ENCODE measurements around the gene STAC3. TPM values are rescaled to one million over a fixed set of nuclear protein-coding genes. Genes with fewer than 3 reads are reported as not detected.

Gene STAC3
- total and polyA plus RNA-seq, 4 donors: 0.82 to 5.8 (median 4.1) TPM

GRCh38 chr12:57260366-57260765 lies 9.4 kb upstream of the STAC3 start:
- DNase-seq: no peak
- Histone ChIP-seq H3K4me1 (ENCODE audit: control insufficient read depth in 1 of 2, insufficient read depth in 2 of 2, low read length in 2 of 2) (no peaks in the 10 kb centered on the region), H3K9me3 (ENCODE audit: control insufficient read depth, low read length) (no peaks in the 10 kb centered on the region), H3K4me3 (ENCODE audit: low read length in 2 of 2) (no peak overlapping the region), H3K36me3 (ENCODE audit: control insufficient read depth in 1 of 2, insufficient read depth in 2 of 2, low read length in 1 of 2) (peaks cover 0 to 7% of the 10 kb centered on the region in 2 donors), H3K27me3 (ENCODE audit: control insufficient read depth in 1 of 2, insufficient read depth in 2 of 2, low read length in 1 of 2) (no peaks in the 10 kb centered on the region), H3K27ac (ENCODE audit: low read depth in 1 of 2, low read length in 2 of 2) (no peak overlapping the region)
- ATAC-seq (ENCODE audit: low FRiP score): no peak
- whole genome bisulfite sequencing, 2 donors: 87 to 88% methylated on average over 4 of the region's 4 CpGs
- intact Hi-C loops (cut with DNase I): no loop called here

- H3K27me3 ChIP-seq (ENCODE audit: control insufficient read depth in 1 of 2, insufficient read depth in 2 of 2, low read length in 1 of 2): no peaks in the 10 kb centered on the region
- intact Hi-C loops (cut with DNase I): no loop called here
- no peak for DNase-seq
- H3K27ac ChIP-seq (ENCODE audit: low read depth in 1 of 2, low read length in 2 of 2): no peak overlapping the region
- no peaks in the 10 kb centered on the region for H3K4me1 ChIP-seq (ENCODE audit: control insufficient read depth in 1 of 2, insufficient read depth in 2 of 2, low read length in 2 of 2)
- no peak for ATAC-seq (ENCODE audit: low FRiP score)
- peaks cover 0 to 7% of the 10 kb centered on the region in 2 donors for H3K36me3 ChIP-seq (ENCODE audit: control insufficient read depth in 1 of 2, insufficient read depth in 2 of 2, low read length in 1 of 2)
- 8 to 19% methylated on average over 6 of the region's 6 CpGs for WGBS, 2 donors
- no peak overlapping the region for H3K4me3 ChIP-seq (ENCODE audit: low read length in 2 of 2)
- no peaks in the 10 kb centered on the region for H3K9me3 ChIP-seq (ENCODE audit: control insufficient read depth, low read length)
Observed at GRCh38 chr12:57258977-57259970, 8.3 kb upstream of the STAC3 start.

DNA sequence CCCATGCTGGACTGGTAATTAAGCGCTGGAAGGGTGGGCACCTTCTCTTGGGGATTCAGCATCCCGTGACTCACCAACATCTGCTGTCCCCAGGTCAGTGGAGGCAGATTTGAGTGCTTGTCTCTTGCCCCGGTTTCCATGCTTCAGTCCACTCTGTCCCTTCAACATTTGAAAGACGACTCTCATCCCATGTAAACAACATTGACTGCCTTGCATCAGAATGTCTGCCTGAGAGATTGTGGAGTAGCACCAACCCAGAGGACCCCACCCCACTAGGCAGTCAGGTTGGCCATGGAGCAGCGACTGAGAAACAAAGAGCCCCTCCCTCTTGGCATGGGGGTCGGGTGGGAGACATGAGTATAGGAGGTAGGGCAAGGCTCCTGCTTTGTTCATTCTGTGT lies 4.9 kb upstream of the STAC3 start:
- intact Hi-C loops (cut with DNase I): no loop called here

DNA sequence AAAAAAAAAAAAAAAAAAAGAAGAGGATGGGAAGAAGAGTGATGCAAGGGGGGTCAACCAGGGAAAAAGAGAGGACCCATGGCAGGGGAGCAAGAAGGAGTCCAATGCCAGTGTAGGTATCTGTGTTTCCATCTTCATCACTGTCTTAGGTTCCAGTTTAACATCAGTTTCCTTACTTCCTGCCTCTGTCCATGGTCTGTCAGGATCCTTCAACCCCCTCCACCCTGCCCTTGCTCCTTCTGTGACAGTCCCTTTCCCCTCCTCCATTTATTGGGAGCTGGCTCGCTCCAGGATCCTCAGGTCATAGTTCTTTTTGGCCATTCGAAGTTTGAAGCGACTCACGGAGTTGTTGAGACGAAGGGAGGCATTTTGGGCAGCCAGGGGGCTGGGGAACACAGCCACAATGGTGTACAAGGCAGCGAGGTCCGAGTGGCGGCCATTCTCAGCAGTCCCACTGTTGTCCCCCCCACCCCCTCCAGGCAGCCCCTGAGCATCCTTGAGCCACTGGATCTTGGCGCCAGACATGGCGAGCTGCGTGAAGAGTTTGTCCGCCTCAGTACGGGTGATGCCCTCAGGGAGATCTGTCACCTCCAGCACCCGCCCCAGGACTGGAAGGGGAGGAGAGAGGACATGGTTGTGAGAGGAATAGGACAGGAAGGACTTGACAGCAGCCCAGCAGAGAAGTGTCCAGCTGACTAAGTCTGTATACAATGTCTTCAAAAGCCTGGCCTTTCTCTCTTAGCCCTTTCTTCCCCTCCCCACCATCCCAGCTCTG lies 3.7 kb upstream of the STAC3 start:
- no peaks in the 10 kb centered on the region for H3K9me3 ChIP-seq (ENCODE audit: control insufficient read depth, low read length)
- 91 to 95% methylated on average over 13 to 14 of the region's 14 CpGs for WGBS, 2 donors
- intact Hi-C loops (cut with DNase I): no loop called here
- H3K4me3 ChIP-seq (ENCODE audit: low read length in 2 of 2): no peak overlapping the region
- DNase-seq (no peak), ATAC-seq (ENCODE audit: low FRiP score) (no peak)
- H3K4me1 ChIP-seq (ENCODE audit: control insufficient read depth in 1 of 2, insufficient read depth in 2 of 2, low read length in 2 of 2): no peaks in the 10 kb centered on the region
- peaks cover 0 to 3% of the 10 kb centered on the region in 2 donors for H3K36me3 ChIP-seq (ENCODE audit: control insufficient read depth in 1 of 2, insufficient read depth in 2 of 2, low read length in 1 of 2)
- no peaks in the 10 kb centered on the region for H3K27me3 ChIP-seq (ENCODE audit: control insufficient read depth in 1 of 2, insufficient read depth in 2 of 2, low read length in 1 of 2)
- no peak overlapping the region for H3K27ac ChIP-seq (ENCODE audit: low read depth in 1 of 2, low read length in 2 of 2)

More for the DNA sequence above, 4.9 kb upstream of the STAC3 start:
- H3K9me3 ChIP-seq (ENCODE audit: control insufficient read depth, low read length): no peaks in the 10 kb centered on the region
- H3K27me3 ChIP-seq (ENCODE audit: control insufficient read depth in 1 of 2, insufficient read depth in 2 of 2, low read length in 1 of 2): no peaks in the 10 kb centered on the region
- no peak overlapping the region for H3K27ac ChIP-seq (ENCODE audit: low read depth in 1 of 2, low read length in 2 of 2)
- 86% methylated on average over 6 of the region's 6 CpGs for WGBS, 2 donors
- DNase-seq (no peak), ATAC-seq (ENCODE audit: low FRiP score) (no peak)
- H3K4me3 ChIP-seq (ENCODE audit: low read length in 2 of 2): no peak overlapping the region
- peaks cover 0 to 6% of the 10 kb centered on the region in 2 donors for H3K36me3 ChIP-seq (ENCODE audit: control insufficient read depth in 1 of 2, insufficient read depth in 2 of 2, low read length in 1 of 2)
- H3K4me1 ChIP-seq (ENCODE audit: control insufficient read depth in 1 of 2, insufficient read depth in 2 of 2, low read length in 2 of 2): no peaks in the 10 kb centered on the region

GRCh38 chr12:57250541-57250940 lies 446 bp downstream of the STAC3 start:
- Histone ChIP-seq H3K27me3 (ENCODE audit: control insufficient read depth in 1 of 2, insufficient read depth in 2 of 2, low read length in 1 of 2) (no peaks in the 10 kb centered on the region), H3K4me1 (ENCODE audit: control insufficient read depth in 1 of 2, insufficient read depth in 2 of 2, low read length in 2 of 2) (no peaks in the 10 kb centered on the region), H3K9me3 (ENCODE audit: control insufficient read depth, low read length) (no peaks in the 10 kb centered on the region), H3K4me3 (ENCODE audit: low read length in 2 of 2) (no peak overlapping the region), H3K27ac (ENCODE audit: low read depth in 1 of 2, low read length in 2 of 2) (no peak overlapping the region), H3K36me3 (ENCODE audit: control insufficient read depth in 1 of 2, insufficient read depth in 2 of 2, low read length in 1 of 2) (no peaks in the 10 kb centered on the region)
- intact Hi-C loops (cut with DNase I): no loop called here
- ATAC-seq (ENCODE audit: low FRiP score) (no peak), DNase-seq (no peak)
- WGBS, 2 donors: 46 to 63% methylated on average over 3 of the region's 3 CpGs

- intact Hi-C loops (cut with DNase I): no loop called here
- Histone ChIP-seq H3K4me3 (ENCODE audit: low read length in 2 of 2) (no peak overlapping the region), H3K27me3 (ENCODE audit: control insufficient read depth in 1 of 2, insufficient read depth in 2 of 2, low read length in 1 of 2) (no peaks in the 10 kb centered on the region), H3K27ac (ENCODE audit: low read depth in 1 of 2, low read length in 2 of 2) (no peak overlapping the region), H3K9me3 (ENCODE audit: control insufficient read depth, low read length) (no peaks in the 10 kb centered on the region), H3K36me3 (ENCODE audit: control insufficient read depth in 1 of 2, insufficient read depth in 2 of 2, low read length in 1 of 2) (no peaks in the 10 kb centered on the region), H3K4me1 (ENCODE audit: control insufficient read depth in 1 of 2, insufficient read depth in 2 of 2, low read length in 2 of 2) (no peaks in the 10 kb centered on the region)
- DNase-seq (no peak), ATAC-seq (ENCODE audit: low FRiP score) (no peak)
- 80 to 82% methylated on average over 7 of the region's 7 CpGs for WGBS, 2 donors
Observed at GRCh38 chr12:57248934-57249742, 1.8 kb downstream of the STAC3 start.

DNA sequence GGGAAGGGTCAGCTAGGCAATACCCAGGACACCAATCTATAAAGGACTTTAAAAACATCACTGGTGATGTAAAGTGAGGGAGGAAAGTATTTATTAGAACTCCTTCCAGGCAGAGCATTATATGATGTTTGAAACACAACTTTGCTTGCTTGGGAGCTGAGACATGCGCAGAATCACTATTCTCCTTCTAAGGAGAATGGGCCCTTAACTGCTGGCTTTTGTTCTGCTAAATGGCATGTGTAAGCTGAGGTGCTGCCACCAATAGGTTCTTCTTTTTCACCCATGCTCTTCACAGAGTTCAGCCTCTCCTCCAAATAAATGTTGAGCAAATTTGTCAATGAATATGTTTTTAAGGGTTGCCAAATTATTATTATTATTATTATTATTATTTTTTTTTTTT lies 3.9 kb downstream of the STAC3 start:
- no peak overlapping the region for H3K4me3 ChIP-seq (ENCODE audit: low read length in 2 of 2)
- WGBS, 2 donors: 92 to 97% methylated on average over 1 of the region's 1 CpG
- H3K9me3 ChIP-seq (ENCODE audit: control insufficient read depth, low read length): no peaks in the 10 kb centered on the region
- no peaks in the 10 kb centered on the region for H3K27me3 ChIP-seq (ENCODE audit: control insufficient read depth in 1 of 2, insufficient read depth in 2 of 2, low read length in 1 of 2)
- DNase-seq: no peak
- no peaks in the 10 kb centered on the region for H3K4me1 ChIP-seq (ENCODE audit: control insufficient read depth in 1 of 2, insufficient read depth in 2 of 2, low read length in 2 of 2)
- intact Hi-C loops (cut with DNase I): no loop called here
- ATAC-seq (ENCODE audit: low FRiP score): no peak
- no peaks in the 10 kb centered on the region for H3K36me3 ChIP-seq (ENCODE audit: control insufficient read depth in 1 of 2, insufficient read depth in 2 of 2, low read length in 1 of 2)
- H3K27ac ChIP-seq (ENCODE audit: low read depth in 1 of 2, low read length in 2 of 2): no peak overlapping the region

- Histone ChIP-seq H3K27ac (ENCODE audit: low read depth in 1 of 2, low read length in 2 of 2) (no peak overlapping the region), H3K9me3 (ENCODE audit: control insufficient read depth, low read length) (no peaks in the 10 kb centered on the region), H3K36me3 (ENCODE audit: control insufficient read depth in 1 of 2, insufficient read depth in 2 of 2, low read length in 1 of 2) (no peaks in the 10 kb centered on the region), H3K27me3 (ENCODE audit: control insufficient read depth in 1 of 2, insufficient read depth in 2 of 2, low read length in 1 of 2) (no peaks in the 10 kb centered on the region), H3K4me3 (ENCODE audit: low read length in 2 of 2) (no peak overlapping the region), H3K4me1 (ENCODE audit: control insufficient read depth in 1 of 2, insufficient read depth in 2 of 2, low read length in 2 of 2) (no peaks in the 10 kb centered on the region)
- intact Hi-C loops (cut with DNase I): no loop called here
- WGBS, 2 donors: 83 to 85% methylated on average over 6 of the region's 6 CpGs
- ATAC-seq (ENCODE audit: low FRiP score): no peak
- no peak for DNase-seq
Observed at GRCh38 chr12:57244312-57244696, 6.7 kb downstream of the STAC3 start.
